ENCODE measurements around the gene GORASP2. TPM values are rescaled to one million over a fixed set of nuclear protein-coding genes. Genes with fewer than 3 reads are reported as not detected.
"Not testable (repeated sequence)": the region's sequence is repeated elsewhere in the genome, so short reads cannot be mapped to it uniquely, and the experiment has no call there.

The GORASP2 gene
- total RNA-seq (2014; rRNA removed; shearing (Covaris generic)) = 34.5 and 40.0 TPM in 2 replicates
- polyA plus RNA-seq (2015; cell fraction: cytosol; rRNA removed) = 71.0 and 91.8 TPM in 2 replicates
- 51.6 and 62.7 TPM in 2 replicates for polyA plus RNA-seq (2015; cell fraction: nucleus; rRNA removed)

- peak; percentile 99 for DNase-seq (ENCODE audit: low read depth)
Measured at GRCh38 chr2:170928824-170929685, at the start of gene GORASP2. Gene GORASP2, plus strand, starts transcription at chr2:170929253. Its CDS starts 88 bp downstream, at chr2:170929341.

GRCh38 chr2:170881840-170882239, 47.2 kb upstream of the GORASP2 start:
- DNase-seq (ENCODE audit: low read depth) = no peak

GRCh38 chr2:170882758-170883157, 46.3 kb upstream of the GORASP2 start:
- no peak for DNase-seq (ENCODE audit: low read depth)

- DNase-seq (ENCODE audit: low read depth) = peak; percentile 35
Measured at GRCh38 chr2:170883683-170884082, 45.4 kb upstream of the GORASP2 start.

GRCh38 chr2:170885130-170885791, 43.8 kb upstream of the GORASP2 start:
- peak; percentile 64 for DNase-seq (ENCODE audit: low read depth)

GRCh38 chr2:170886386-170886785, 42.7 kb upstream of the GORASP2 start:
- DNase-seq (ENCODE audit: low read depth) = peak; percentile 82

GRCh38 chr2:170887496-170887895, 41.6 kb upstream of the GORASP2 start:
- DNase-seq (ENCODE audit: low read depth) = no peak

GRCh38 chr2:170887896-170888295, 41.2 kb upstream of the GORASP2 start:
- no peak for DNase-seq (ENCODE audit: low read depth)

GRCh38 chr2:170891893-170892292, 37.2 kb upstream of the GORASP2 start:
- DNase-seq (ENCODE audit: low read depth) = no peak

- DNase-seq (ENCODE audit: low read depth) = no peak
Measured at GRCh38 chr2:170892391-170892951, 36.6 kb upstream of the GORASP2 start.

- DNase-seq (ENCODE audit: low read depth) = no peak
Measured at GRCh38 chr2:170895023-170895757, 33.9 kb upstream of the GORASP2 start.

GRCh38 chr2:170896622-170897021, 32.4 kb upstream of the GORASP2 start:
- DNase-seq (ENCODE audit: low read depth) = no peak

- DNase-seq (ENCODE audit: low read depth) = no peak
Measured at GRCh38 chr2:170897108-170897507, 31.9 kb upstream of the GORASP2 start.

- DNase-seq (ENCODE audit: low read depth) = no peak
Measured at GRCh38 chr2:170905864-170906263, 23.2 kb upstream of the GORASP2 start.

GRCh38 chr2:170911314-170911889, 17.7 kb upstream of the GORASP2 start:
- DNase-seq (ENCODE audit: low read depth) = no peak

- not testable (repeated sequence) for DNase-seq (ENCODE audit: low read depth)
Measured at GRCh38 chr2:170914994-170915666, 13.9 kb upstream of the GORASP2 start.

GRCh38 chr2:170917219-170917913, 11.7 kb upstream of the GORASP2 start:
- peak; percentile 17 for DNase-seq (ENCODE audit: low read depth)

GRCh38 chr2:170917957-170918356, 11.1 kb upstream of the GORASP2 start:
- DNase-seq (ENCODE audit: low read depth) = no peak

GRCh38 chr2:170921873-170922272, 7.2 kb upstream of the GORASP2 start:
- DNase-seq (ENCODE audit: low read depth) = not testable (repeated sequence)

Measured in HT1080 (cell line).